Suppressor macrophage treated with lipopolysaccharide for 4 hours (primary cell): Measurements from ENCODE around the gene RAB29.

Experiments used
- DNase-seq: peaks from one replicate; pipeline ENCODE4 v3.0.0-alpha.2; 2020

Gene RAB29

DNA sequence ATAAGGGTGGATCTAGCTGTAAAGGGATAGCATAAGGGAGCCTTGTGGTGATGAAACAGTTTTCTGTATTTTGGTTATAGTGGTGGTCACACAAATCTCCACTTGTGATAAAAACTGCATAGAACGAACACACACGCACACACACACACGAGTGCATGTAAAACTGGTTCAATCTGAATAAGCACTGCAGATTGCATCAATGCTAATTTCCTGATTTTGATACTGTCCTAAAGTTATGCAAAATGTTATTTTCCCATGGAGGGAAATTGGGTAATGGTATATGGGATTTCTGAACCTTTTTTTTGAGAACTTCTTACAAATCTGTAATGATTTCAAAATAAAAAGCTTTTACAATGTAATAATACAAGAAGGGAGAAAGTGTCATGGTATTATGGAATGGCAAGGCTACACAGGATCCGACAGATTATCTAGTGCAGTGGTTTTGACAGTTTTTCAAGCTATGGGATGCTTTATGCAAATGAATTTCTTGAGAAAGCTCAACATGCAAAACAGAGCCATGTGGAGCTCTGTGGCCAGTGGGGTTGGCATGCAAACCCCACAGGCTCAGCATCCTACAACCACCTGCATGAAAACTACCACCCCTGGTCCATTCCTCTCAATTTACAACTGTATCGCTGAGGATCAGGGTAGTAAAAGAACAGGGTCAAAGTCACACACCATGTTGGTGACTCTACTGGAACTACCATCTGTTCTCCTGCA lies 18.9 kb upstream of the RAB29 start:
- DNase-seq: peak; percentile 76

DNA sequence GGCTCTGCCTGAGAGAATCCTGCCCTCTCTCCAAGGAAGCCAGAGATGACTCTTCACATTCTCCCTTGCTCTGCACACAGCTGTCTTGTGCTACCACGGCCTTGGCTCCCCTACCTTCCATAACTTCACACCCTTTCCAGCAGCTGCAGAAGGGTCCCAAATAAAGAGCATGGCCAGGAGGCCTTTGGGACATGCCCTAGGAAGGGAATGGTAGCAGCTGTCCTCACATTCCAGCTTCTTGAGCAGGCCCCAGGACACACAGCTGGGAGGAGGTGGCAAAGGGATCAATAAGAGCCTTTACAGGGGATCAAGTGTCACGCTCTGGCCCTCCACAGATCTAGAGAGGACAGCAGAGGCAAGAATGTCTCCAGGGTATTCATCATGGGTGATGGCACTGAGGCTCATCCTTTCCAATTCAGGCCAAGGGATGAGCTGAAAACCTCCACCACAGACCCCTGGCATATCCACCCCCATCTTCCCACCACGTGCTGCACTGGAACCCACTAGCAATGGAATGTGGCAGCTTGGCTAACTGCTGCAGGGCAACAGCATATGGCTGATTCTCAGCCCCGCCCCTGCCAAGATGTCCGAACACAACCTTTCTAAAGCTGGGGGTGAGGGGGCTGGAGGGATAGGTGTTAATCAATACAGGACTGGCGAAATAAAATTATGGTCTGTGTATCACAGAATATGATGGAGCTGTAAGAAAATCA lies 17.8 kb upstream of the RAB29 start:
- no peak for DNase-seq

DNA sequence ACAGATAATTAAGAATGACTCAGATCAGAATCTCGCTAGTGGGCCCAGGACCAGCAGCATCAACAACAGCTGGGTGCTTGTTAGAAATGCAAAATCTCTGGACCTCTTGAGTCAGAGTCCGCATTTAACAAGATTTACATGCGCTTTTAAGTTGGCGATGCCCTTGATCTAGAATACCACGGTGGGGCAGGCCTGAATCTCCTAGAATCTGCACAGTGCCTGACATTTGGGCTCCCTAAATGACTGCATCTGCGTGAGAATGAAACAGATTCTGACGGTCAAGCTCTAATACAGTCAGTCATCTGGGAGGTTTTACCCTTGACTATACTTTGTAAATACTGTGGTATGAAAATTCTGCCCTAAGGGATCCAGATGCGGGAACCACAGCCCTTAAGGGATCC lies 17.2 kb upstream of the RAB29 start:
- DNase-seq: no peak

DNA sequence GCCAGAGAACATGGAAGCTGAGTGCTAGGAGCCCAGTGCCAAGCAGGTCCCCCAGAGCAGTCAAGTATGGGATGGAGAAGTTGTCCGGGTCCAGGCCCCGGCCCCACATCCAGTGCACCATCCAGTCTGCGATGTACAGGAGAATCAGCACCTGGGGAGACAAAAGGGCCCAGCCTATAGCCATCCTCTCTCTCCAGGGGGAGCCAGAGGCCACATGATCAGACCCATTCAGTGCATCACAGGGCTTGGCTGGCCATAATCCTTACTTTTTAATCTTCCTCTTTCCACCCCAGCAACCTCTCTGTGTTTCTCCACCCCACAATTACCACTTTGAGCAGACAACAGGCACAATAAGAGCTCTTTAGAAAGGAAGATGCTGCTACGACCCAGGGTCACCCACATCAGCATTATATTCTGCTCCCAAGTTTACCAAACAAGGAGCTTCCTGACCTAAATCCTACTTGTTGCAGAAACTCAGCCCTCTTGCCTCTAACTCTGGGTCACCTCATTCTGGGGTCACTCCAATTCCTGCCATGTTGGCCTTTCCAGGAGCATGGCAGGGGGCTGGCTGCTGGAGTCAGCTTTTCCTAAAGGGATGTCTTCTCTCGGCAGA lies 16.4 kb upstream of the RAB29 start:
- DNase-seq: peak; percentile 69

DNA sequence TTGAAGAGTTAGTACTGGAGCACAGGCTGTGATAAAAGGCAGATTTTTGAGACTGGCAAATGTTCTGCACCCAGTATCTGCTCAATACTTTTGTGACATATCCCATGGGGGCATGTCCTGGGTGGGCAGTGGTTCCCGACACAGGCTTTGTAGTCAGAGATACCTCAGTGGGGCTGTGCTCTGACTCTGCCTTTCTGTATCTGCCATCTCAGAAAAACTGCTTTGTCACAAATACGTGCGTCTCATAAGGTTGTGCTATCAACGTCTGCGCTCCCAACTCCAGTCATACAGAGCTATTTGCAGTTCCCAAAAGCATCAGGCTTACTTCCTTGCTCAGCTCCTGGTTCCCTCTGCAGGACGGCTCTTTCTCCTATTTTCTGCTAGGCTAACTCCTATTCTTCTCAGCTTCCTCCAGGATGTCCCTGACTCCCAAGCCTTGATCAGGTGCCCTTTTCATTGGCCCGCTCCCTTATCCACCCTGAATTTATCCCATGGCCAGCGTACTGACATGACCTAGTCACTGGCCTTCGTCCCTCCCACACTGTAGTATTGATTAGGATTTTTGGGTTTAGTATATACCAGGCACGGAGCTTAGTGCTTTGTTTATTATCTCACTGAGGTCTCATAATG lies 12.1 kb upstream of the RAB29 start:
- no peak for DNase-seq

DNA sequence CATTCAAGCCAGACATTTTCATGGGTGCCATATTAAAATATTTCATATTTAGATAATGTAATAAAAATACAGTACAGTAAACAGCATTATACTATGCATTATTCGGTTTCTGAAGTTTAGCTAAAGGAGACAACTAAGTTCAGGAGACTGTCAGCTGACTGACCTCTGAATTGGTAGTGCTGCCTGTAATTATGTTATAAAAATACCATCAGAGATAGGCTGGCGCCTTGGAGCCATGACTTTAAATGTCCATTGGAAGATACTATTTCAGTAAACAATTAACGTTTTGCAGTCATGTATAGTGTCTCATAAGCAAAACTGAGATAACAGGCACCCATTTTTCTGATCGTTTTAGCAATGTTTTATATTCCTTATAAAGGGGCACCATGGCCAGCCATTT lies 11.3 kb upstream of the RAB29 start:
- DNase-seq: no peak

DNA sequence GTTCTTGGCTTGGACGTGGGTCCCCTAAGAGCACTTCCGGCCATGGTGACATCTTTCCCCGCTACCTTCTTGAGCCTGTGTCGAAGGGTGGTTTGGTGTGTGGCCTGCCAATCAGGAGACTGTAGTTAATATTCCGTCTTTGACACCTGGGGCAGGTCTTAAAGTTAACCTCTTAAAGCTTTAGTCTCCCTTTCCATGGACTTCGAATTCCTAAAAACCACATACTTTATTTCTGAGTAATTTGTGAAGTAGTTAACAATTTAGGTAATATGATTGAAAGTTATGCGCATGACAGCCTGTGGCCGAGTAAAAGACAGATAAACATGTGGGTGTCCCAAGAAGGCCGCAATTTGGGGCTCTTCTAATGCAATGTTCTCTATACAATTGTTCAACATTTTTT lies 10.2 kb upstream of the RAB29 start:
- DNase-seq: no peak

DNA sequence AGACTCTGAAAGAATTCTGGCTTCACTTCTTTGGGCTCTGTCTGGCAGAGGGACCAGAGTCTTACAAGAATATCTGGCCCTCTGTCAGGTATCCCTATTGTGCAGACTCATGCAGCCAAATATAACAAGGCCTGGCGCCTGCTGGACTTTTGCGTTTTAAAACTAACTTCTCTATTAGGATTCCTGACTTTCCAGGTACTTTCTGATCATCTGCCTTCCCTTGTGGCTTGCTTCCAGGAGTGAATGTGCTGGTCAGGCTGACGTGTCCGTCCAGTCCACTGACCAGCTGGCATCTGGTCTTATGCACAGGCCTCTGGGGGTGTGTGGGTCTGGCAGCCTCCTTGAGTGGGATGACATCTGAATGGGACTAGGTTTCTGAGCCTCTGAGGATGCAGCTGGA lies 8.6 kb upstream of the RAB29 start:
- no peak for DNase-seq

DNA sequence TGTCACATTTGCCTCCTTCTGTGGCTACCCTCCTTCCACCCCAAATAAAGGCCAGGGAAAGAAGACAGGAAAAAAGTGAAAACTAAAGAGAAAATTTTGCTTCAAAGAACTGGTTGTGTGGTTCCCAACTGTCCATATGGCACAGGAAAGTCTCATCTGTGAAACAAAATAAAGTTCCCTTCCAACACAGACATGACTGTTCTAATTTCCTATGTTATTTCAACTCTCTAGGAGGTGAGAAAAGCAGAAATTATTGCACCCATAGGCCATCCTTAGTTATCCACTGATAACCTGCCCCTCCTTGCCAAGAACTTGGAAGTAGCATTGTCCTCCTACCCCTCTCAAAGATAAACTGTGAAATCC lies 8.1 kb upstream of the RAB29 start:
- no peak for DNase-seq

DNA sequence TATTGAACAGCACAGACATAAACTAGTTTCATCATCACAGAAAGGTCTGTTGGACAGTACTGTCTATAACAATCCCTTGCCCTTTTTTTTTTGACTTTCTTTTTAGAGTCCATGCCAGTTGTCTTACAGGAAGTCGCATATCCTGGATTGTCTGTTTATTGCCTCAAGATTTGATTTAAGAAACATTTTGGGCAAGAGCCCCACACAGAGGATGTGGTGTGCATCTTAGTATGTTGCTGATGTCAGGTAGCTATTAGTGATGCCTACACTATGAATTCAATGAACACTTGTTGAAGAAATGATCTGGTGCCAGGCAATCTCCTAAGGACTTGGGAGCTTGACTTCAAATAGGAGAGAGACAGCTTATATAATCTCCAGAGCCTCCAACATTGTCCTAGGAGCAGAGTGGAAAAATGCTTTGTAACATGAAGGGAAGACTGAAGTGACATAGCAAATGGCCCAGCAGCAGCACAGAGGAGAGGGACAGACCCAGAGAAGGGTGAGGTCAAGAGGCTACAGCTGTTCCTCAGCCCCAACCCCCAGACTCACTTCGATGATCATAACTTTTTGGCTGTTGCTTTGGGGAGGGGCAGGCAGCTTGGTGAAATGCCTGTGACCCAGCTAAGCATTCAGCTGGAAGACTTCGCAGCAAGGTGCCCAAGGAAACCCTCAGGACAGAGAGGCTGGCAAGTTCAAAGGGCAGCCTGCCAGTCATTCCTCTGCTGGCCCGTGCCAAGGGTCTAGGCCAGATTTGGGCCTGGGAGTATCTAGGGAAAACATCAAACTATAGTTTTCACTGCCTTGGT lies 7.5 kb upstream of the RAB29 start:
- DNase-seq: no peak

DNA sequence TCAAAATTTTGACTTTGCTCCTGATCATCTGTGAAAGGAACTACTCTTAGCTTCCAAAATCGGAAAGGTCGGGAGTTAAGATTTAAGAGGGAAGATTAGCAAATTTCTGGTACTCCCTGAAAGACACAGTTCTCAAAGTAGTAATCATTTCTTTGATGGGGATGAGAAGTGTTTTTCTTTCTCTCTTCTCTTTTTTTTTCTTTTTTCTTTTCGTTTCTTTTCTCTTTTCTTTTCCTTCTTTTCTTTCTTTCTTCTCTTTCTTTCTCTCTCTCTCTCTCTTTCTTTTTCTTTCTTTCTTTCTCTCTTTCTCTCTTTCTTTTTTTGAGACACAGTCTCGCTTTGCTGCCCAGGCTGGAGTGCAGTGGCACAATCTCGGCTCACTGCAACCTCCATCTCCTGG lies 5.1 kb upstream of the RAB29 start:
- DNase-seq: no peak

DNA sequence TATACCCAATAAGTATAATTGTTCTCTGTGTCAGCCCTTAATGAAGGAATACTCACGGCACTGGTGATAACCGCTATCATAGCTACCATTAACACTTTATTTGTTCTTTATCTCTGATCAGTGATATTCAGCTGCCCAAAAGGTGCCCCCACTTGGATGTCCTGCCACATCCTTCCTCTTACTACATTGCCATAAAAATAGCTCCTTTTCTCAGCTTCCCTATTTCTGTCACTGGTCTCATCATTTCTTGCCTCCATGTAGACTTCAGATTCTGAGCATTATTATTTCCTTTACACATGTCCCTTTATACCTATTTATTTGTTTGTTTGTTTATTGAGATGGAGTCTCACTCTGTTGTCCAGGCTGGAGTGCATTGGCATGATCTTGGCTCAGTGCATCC lies 2.7 kb upstream of the RAB29 start:
- peak; percentile 47 for DNase-seq

DNA sequence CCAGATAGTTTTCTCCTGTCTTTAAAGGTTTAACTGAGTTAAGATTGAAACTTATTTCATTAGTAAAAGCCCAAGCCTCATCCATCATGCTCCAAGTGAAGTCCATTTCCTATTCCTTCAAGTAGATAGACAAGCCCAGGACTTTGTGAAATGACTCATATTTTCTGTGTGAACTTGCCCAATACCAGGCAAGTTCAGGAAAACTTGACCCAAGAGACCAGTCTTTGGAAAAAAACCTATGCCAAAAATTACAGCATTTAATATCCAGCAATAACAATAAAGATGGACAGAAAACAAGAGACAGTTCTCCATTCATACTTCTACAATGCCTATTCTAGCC lies 405 bp upstream of the RAB29 start:
- DNase-seq: peak; percentile 76

DNA sequence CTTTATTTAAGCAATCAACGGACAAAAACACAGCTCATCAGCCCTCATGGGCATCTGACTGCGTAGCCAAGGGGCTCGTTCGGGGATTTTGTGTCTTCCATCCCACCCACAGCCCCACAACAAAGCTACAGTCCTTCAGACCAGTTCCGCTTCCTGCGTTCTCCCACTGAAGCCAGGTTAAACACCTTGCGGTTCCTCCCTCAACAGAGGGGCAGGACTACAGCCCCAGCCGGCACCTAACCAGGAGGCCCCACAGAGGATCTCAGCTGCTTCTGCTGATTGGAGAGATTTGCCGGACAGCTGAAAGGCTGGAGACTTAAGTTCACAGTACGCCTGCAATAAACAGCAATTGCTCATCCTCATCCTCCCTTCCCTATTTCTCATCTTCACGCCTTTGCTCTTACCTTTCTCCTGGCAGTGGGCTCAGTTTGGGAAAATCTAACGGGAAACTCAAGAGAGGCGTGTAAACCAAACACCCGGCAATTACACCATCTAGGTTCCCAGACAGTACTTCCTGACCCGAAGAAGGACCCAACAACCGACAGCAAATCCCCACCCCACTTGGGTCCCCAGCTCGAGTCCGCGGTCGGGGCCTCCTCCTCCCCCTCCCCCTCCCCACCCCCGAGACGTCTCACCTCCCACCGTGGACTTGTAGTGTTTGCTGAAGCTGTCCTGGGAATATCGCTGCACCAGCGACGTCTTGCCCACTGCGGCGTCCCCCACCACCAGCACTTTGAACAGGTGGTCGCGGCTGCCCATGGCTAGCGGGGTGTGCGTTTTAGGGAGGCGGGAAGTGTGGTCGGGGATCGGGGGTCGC lies 876 bp downstream of the RAB29 start:
- peak; percentile 71 for DNase-seq

DNA sequence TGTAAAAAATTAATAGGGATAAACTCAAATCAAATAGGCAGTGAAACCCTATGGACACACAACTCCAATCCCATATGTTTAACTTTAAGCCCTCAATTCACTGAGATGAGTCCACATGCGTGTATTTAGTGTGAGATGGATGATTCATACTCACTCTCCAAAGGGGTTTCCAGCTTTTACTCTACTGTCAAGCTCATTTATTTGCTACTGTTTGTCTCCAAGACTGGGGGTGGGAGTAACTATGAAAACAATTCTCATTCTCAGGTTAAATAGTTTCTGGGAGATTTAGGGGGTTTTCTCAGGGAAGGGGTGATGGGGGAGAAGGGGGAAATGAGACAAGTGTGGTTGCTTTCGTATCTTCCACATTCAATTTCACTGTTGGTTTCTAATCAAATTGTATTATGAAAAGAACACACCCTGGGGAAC lies 2.7 kb downstream of the RAB29 start:
- DNase-seq: peak; percentile 82

DNA sequence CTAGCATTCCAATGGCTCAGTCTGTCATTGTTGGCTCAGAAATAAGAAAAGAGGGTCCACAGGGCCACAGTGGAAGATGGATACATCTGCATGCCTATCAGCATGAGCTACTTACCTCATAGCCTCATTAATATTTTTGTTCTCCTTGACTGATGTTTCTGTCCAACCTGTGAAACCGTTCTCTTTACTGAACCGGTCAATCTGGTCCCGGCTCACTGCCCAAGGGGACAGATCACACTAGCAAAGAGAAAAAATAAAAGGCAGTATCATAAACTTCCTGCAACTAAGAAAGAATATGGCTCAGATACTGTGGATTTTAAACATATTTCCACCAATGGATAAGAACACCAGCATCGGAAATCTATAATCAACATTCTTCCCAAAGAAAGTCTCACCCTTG lies 4.7 kb downstream of the RAB29 start:
- DNase-seq: no peak

DNA sequence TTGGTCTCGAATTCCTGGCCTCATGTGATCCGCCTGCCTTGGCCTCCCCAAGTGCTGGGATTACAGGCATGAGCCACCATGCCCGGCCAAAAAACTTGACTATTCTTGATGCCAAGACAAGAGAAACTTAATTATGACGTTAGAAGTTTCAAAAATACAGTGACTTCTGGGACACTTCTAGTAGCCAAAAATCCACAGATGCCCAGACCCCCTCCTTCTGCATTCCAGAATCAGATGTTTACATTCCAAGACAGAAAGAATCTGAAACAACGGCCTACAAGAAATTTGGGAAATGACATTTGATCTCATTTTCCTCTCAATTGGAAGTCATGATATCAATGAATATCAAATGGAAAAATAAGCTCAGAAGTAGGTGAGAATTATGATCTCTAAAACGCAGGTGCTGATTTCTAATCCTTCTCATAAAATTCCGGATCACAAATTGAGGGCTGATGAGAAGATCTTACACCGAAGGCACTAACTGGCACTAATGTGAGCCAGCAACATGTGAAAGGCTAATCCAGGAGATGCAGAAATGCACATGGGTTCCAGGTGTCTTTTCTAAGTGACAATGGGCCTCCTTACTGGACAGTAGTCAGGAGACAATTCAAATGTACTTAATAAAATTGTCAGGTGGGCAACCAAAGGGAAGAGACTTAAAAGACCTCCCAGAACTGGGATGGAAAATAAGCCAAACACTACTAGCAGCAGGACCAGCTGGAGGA lies 5.5 kb downstream of the RAB29 start:
- DNase-seq: no peak

DNA sequence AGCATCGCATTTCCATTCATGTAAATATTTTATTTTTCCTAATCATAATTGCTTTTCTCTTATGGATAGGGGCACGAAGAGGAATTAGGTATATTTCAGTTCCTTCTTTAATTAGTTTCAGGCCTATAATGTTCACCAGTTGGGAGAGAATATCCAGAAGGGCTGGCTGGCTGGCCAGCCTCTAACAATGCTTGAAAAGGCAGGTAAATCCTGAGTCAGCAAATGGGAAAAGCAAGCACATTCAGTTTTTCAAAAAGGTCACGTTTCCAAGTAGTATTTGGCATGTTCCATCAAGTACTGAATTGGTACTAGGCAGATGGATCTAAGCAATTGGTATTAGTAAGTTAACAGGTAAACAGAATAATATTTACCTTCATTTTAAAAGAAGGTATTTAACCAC lies 8.0 kb downstream of the RAB29 start:
- no peak for DNase-seq

DNA sequence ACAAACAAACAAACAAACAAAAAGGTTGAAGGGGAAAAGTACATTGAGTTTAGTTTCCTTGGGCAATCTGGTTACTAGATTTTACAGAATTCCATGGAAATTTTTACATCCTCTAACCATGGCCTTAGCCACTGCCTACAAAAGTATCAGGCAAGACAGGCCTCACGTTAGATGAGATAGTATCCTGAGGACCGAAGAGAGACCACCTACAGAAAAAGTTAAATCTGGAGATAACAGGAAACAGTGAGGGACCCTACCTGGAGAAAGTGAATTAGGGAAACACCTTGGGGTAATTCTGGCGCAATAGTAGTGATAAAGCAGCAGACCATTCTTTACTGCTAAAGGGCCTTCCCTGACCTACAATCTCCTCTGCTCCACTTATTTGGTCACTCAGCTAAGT lies 8.7 kb downstream of the RAB29 start:
- DNase-seq: no peak

DNA sequence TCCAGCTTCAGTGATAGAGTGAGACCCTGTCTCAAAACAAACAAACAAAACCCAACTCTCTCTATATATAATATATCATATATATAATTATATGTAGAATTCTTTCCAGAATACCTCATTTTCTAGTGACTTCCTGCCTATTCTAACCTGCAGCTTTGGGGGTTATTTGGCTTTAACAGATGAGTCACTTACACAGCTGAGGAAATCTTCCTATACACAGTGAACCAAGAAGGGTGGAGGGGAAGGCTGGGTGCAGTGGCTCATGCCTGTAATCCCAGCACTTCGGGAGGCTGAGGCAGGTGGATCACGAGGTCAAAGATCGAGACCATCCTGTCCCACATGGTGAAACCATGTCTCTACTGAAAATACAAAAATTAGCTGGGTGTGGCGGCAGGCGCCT lies 9.2 kb downstream of the RAB29 start:
- no peak for DNase-seq

DNA sequence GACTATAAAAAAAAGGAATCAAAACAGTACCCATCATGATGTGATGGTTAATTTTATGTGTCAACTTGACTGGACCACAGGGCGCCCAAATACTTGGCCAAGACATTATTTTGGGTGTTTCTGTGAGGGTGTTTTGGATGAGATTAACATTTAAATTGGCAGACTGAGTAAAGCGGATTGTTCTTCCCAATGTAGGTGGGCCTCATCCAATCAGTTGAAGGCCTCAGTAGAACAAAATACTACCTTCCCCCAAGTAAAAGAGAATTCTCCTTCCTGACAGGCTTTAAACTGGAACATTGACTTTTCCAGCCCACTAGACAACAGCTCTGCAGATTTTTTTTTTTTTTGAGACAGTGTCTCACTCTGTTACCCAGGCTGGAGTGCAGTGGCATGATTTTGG lies 10.7 kb downstream of the RAB29 start:
- no peak for DNase-seq

DNA sequence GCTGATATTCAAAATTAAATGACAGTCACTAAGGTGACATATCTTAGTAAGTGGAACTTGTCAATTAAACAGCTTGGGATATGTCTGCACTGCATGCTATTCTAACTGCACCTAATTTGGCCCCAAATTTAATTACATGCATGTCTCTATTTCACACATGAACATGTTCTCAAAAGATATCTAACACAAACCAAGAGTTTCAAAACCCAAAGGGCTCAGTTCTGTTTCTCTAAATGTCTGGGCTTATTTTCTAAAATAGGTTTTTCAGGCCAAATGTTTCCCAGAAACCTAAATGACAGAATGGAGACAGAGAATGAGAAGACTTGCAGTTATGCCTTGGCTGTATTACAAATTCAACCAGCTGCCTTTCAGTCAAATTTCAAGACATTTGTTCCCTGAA lies 11.3 kb downstream of the RAB29 start:
- no peak for DNase-seq
